Activated CD4-positive, CD25-positive, alpha-beta regulatory T cell treated with anti-CD3 and anti-CD28 coated beads, Interleukin-2, amount 50 U/mL, for 72 hours (primary cell): ENCODE data around the gene CDC14C.
"Not testable (repeated sequence)": the region's sequence is repeated elsewhere in the genome, so short reads cannot be mapped to it uniquely, and the experiment has no call there.

Experiments used
- DNase-seq: peaks from one replicate; pipeline ENCODE4 v3.0.0; 2021

CDC14C gene

DNA sequence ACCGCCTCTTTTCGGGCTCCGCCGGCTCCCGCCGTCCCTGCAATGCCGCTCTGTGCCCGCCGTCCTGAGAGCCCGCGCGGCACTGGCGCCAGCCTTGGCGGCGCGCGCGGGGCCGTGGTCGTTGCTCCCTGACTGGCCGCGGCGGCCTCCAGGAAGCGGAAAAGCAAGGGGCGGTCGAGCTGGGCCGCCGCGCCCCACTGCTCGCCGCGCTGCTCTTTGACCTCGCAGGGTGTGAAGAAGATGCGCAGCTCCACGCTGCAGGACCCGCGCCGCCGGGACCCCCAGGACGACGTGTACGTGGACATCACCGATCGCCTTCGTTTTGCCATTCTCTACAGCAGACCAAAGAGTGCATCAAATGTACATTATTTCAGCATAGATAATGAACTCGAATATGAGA lies at the start of gene CDC14C:
TSS of gene CDC14C (plus strand) at position 115 of the 400 bp plus-strand sequence. CDS start at position 241, 126 bp downstream.
- no peak for DNase-seq

DNA sequence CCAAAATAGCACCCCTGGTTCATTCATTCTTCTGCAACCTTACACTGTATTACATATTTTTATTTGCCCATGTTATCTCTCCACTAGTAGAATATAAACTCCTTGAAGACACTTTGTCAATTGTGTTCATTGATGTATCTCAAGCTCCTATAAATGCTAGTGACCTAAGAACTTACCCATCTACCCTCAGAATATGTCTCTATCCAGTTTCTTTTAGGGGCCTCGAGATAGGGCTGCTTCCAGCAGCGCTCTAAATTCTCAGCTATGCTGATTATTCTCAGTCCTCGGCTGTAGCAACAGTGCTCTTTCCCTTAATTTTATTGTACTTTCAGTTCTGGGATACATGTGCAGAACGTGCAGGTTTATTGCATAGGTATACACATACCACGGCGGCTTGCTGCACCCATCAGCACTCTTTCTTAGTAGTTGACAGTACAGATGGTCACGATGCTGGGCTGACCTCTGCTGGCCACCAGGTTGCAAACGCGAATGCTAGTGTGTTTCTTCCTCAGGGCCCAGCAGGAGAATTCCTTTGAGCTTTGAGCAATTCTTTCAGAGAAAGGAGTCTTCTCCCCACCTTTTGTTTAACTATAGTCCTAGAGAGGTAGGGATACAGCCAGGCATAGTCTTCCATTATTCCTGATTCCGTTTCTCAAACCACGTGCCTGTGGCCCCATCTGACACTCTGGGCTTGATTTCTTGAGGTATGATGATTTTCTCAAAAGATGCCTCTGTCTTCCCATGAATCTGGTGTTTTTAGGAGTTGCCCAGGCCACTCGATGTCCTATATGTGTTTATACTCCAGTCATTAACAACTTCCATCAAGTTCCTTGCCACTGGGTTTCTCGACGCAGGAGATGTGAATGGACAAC lies 49.1 kb upstream of the CDC14C start:
- DNase-seq: no peak

DNA sequence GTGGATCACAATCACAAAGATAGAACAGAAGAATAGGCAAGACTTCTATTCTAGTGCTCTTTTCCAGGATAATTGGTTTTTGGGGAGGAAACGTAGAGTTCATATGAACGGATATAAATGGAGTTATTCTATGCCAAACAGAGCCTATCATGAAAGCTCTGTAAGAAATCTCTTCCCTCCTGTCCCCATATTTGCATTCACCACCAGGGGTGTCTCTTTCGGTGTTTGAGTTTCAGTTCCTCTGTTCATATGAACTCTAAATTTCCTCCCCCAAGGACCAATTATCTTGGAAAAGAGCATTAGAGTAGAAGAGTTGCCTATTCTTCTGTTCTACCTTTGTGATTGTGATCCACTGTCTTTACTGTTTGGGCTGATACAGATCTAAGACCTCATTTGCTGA lies 48.3 kb upstream of the CDC14C start:
- DNase-seq: no peak

DNA sequence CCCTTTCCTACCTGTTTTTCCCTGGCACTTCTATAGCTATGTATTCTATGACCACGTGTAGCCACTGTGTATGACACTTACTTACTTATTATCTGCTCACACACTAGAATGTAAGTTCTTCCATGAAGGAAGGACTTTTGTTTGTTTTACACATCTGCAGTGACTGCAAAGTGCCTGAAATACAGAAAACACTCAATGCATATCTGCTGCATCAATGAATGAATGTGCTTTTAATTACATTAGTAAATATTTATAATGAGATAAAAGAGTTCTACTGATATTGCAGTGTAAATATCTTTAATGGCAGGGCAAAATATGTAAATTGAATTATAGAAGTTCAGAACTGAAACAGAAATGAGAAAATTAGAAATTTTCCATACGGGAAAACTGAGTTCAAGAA lies 43.5 kb upstream of the CDC14C start:
- no peak for DNase-seq

DNA sequence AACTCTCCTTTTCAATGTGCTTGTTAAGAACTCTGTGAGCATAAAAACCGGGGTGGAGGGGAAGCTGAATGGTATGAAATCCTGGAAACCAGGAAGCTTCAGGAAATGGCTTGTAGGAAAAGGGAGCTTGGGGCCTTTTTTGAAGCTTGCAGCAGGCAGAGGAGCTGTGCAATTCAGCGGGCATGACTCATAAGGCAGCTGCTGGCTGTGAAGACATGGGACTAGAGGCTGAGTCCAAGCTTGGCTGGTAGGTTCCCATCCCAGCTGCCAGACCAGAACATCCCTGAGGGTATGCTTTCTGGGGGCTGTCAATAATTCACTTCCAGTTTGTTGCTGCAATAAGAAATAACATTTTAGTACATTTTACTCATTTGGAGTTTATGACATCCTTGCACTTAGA lies 36.8 kb upstream of the CDC14C start:
- no peak for DNase-seq

DNA sequence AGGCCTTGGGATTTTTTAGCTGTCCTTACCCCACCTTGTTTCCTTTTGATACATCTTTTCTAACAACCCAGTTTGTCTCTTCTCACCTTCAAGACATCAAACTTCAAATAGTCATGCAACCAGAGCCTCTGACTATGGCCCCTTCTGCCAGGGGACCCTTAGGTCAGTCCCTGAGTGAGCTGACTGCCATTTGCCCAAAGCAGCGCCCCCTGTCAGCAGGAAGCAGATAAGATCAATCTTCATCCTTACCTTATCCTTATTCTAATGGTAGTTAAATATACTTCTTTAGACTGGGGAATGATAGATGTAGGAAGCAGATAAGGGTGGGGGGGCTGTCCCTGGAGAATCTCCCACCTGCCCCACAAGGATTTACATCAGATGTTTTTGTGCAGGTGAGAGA lies 29.8 kb upstream of the CDC14C start:
- DNase-seq: no peak

DNA sequence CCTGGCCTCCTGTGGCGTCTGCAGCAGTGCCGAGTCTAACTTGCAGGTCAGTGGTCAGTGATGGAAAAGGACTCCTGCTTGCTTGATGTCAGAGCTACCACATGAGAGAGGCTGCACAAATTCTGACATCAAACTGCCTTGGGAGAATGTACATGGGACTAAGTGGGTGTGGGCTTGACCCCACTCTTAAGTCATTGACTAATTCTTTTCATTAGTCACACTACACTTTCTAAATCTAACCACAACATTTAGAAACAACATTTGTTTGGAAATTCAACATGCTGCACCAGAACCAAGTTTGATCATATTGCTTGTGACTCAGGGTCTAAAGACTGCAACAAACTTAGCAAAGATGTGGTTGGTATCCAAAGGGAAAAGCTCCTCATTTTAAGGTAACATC lies 24.4 kb upstream of the CDC14C start:
- no peak for DNase-seq

DNA sequence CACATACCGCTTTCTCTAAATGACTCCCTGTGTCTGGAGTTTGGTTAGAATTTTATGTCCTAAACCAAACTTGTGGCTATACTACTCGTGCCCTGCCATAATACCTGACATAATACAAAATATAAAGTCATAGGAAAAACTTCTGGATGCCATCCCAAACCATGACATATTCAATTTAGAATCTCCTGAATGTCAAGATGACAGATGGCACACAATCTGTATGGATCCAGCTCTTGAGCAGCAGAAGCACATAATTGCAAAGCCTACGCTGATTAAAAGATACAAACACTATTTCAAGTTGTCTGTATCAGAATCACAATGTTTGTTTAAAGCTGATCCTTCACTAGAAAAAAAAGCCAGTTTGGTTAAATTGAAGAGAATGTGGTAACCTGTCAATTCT lies 22.4 kb upstream of the CDC14C start:
- DNase-seq: no peak

DNA sequence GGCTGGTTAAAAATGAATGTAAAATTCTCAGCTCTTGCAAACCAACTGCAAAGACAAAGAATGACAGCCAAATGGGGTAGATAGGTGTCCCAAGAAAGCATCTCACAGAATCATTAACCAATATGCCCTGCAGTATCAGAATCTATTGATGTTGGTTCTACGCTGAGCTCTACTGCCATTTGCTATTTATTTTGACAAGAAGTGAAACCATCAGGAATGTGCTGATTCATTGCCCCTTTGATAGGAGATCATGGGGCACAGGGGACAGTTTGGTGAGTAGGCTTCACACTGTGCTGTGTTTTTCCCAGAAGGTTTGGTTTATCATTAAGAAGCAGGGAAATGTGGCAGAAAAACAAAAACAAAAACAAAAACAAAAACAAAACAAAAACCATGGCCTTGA lies 19.4 kb upstream of the CDC14C start:
- no peak for DNase-seq

DNA sequence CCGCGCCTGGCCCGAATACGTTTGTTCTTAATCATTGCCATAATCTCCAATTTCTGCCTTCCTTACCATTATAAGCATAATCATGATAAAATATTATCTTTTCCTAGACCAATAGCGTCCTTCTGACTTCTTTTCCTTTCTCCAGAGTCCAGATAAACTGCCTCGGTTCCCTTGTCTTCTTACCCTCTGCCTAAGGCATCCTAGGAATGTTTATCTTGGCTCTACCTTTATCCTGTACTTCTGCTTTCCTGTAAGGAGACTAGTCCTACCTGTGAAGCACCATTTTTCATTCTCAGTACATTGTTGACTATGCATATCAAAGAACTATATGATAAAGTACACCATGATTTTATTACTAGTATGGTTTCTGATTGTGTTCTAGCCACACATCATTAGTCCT lies 18.7 kb upstream of the CDC14C start:
- not testable (repeated sequence) for DNase-seq

DNA sequence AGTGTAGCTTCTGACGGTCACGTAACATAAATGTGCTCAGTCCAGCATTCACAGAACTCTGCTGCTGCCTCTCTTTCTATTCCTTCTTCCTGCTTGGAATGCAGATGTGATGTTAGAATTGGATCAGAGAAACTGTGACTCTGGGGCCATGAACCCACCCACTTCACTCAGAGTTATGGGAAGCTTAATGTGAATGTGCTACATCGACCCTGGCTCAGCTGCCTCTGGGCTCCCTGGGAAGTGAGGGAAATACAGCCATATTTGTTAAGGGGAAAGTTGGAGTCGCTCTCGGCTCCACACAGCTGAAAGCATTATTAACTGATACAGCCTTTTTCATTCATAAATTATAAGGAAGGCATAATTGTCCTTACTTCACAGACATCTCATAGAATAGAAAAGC lies 14.5 kb upstream of the CDC14C start:
- not testable (repeated sequence) for DNase-seq

DNA sequence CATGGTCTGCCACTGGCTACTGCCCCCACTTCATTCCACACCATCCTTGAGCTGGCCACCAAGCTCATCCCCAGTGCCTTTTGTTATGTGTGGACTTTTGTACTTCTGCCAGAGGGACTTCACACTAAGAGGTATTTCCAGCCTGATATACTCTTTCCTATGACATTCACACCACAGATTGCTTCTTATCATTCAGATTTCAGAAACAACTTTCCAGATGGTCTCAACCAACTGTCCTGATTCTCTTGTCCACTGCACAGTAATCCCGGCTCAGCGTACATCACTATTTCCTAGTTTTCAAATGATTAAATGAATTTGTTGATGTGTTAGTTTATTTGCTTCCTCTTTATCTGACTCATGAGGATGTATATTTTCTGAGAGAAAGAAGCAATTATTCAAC lies 7.1 kb downstream of the CDC14C start:
- no peak for DNase-seq

DNA sequence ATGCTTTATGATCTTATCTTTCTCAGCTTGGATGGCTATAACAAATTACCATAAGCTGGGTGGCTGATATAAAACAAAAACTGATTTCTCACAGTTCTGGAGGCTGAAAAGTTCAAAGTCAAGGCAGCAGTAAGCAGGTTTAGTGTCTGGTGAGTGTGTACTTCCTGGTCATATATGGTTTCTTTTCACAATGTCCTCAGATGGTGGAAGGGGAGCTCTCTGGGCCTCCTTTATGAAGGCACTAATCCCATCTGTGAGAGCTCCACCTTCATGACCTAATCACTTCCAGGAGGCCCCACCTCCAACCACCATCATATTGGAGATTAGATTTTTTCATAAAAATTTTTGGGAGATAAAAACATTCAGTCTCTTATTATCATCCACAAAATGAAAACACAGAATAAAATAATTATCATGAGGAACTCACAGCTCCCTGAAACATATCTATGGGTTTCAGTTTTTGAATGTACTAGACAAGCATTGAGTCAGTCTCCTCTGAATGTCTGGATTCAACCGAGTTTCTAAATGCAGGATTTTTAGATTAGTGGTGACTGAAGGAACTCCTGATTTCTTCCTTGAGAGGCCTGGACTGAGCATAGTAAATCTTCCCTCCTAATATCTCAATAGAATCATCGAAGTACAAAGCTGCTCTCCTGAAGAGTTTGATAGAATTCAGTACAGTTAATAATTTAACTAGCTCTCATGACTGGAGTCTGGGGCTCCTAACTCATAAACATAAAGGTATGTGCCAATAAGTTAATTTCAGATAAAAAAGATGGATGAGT lies 8.0 kb downstream of the CDC14C start:
- no peak for DNase-seq

DNA sequence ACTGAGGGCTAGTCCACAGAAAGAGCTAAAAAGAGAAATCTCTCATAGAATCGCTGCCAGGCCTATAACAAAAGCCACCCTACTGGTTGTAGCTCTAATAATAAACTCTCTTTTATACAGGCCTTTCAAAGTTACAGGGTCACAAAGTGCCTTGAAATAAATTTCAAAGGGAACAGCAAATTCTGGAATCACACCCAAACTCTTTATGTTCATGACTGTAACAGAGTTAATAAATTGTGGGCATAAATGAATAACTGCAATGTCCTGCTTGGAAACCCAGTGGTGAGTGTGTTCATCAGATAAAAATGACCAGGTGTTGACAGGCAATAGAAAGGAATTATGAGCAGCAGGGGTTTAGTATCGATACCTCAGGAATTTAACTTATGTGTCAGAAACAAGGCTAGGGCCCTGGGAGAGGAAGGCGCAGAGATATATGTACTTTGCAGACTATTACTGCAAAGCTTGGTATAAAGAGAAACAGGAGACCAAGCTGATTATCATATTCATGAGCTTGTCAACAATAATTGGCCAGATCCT lies 9.3 kb downstream of the CDC14C start:
- DNase-seq: no peak

DNA sequence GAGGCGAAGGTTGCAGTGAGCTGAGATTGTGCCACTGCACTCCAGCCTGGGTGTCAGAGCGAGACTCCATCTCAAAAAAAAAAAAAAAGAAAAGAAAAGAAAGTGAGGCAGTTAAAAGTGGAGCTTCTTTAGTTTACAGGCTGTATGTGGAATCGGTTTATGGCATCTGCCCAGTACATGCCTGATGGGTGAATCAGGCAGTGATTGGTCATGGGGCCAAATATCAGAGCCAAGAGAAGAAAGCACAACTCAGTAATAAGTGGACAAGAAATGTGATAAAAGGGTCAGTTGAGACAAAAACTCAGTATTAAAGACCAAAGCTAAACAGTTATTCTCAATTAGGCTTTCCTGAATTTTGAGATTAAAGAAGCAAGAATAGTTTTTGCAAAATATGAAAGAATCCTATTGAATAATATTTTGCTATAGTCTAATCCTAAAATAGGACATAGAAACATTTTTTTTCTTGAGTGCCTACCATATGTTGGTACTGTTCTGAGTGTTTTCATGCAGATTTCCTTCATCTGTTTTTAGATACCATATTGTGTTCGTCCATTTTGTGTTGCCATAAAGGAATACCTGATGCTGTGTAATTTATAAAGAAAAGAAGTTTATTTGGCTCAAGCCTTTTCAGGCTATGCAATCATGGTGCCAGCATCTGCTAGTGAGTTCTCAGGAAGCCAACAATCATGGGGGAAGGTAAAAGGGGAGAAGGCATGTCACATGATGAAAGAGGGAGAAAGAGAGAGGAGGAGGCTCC lies 14.4 kb downstream of the CDC14C start:
- no peak for DNase-seq

DNA sequence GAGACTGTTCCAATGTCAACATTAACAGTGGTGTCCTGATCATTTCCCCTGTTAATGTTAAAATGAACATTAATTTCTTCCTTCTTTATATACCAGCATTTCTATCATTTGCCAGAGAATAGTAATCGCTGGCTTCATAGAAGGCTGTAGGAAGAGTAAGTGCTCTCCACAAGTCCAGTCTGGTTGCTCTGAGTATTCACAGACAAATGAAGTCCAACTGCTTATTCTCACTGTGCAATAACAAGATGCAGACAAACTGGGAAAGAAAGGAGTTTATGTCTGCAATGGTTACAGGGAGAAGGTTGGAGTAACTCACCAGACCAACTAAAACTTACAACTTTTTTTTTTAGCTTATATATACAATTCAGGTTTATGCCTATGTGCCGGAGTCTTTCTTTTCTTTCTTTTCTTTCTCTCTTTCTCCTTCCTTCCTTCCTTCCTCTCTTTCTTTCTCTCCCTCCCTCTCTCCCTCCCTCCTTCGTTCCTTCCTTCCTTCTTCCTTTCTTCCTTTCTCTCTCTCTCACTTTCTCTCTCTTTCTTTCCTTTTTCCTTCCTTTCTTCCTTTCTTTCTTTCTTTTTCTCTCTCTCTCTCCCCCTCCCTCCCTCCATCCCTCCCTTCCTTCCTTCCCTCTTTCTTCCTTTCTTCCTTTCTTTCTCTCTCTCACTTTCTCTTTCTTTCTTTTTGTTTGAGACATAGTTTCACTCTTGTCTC lies 19.1 kb downstream of the CDC14C start:
- DNase-seq: no peak

DNA sequence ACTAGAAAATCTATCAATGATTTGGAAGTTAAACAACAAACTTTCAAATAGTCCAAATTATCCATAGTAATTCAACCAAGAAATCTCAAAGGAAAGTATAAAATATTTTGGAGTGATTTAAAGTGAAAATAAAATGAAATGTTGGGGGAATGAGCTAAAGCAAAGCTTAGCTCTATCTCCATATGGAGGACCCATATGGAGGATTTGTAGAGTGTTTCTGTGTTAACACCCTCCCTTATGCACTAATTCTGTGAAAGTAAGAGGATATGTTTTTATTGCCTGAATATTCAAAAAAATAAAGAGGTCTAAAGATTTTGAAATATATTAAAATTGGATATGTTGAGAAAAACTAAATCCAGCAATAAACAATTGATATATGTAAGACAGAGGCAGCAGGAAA lies 31.6 kb downstream of the CDC14C start:
- no peak for DNase-seq

DNA sequence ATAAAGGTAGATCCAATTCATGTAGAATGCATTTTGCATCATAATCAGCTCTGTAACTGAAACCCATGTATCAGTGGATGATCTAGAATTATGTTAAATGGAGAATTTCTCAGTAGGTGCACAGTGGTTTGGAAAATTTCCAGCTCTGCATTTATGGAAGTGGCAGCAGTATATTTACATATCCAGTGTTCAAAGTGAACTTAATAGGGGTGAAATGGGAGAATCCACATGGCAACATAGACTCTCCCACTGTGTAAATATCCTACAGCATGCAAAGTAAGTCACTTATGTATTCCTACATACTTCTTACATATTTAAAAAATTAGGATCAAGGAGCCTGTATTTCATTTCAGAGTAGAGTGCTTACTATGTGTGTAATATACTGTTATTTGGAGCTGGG lies 35.3 kb downstream of the CDC14C start:
- no peak for DNase-seq

DNA sequence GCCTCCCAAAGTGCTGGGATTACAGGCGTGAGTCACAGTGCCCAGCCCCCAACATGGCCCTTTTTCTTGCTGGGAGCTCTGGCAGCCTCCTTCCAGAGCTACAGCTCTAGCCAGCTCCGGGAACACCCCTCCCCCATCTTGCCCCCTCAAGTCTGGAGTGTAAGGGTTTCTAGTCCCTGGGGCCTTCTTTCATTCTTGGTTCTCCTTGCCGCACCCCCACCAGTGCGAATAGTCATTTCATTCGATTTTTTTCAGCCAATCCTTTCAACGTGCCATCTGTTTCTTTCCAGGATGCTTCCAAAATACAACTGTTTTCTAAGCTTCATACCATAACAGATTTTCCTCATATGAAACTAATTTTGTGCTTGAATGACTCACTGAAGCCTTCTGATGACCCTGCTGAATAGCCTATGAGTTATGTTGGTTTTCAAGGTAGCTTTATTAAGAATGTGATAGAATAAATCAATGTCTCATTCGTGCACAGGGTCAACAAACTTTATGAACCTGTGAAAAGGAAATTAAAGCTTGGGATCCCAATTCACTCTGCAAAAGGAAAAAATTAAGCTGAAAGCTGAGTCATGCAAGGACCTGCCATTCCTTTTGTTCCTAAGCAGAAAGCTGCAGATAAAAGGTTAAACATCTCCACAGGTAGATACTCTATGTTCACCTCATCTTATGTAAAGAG lies 38.6 kb downstream of the CDC14C start:
- no peak for DNase-seq

DNA sequence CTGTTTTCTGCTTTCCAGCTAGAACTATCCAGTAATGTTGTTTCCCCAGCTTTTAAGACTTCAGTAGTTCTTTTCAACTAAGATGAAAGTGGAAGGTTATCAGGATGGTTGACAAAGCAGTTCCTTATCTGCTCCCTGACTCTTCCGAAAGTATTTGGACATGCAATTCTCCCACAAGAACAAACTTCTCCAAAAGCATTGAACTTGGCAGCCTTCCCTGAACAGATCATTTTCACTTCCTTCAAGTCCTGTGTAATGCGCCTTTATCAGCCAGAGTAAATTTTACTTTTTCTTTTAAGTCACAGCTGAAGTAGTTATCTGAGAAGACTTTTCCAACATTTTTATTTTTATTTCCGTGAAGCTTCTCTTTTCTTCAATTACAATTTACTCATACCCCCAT lies 39.7 kb downstream of the CDC14C start:
- DNase-seq: no peak

DNA sequence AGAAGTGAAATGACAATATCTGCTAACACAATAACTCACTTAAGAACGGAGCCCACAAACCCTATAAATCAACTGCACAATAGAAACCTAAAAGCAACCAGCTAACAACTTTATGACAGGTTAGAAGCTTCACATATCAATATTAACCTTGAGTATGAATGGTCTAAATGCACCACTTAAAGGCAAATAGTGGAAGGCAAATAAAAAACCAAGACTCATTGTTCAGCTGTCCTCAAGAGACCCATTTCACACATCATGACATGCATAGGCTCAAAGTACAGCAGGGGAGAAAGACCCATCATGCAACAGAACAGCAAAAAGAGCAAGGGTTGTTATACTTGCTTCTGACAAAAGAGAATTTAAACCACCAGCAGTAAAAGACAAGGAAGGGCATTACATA lies 46.8 kb downstream of the CDC14C start:
- DNase-seq: no peak

DNA sequence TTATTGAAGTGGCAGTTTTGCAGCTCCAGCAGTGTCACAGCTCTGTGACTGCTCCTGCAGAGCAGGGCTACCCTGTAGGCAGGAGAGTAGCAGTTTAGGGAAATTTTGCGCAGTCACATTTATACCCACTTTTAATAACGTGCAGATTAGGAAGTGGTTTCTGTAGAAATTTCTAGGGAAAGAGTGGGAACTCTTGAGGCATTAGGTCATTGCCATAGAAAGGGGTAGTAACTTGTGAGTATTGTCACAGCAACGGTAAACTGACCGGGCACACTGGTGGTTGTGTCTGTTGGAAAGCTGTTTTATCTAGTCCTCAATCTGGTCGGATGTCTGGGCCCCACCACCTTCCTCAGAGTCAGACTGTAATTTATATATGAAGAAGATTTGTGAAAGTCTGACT lies 51.9 kb downstream of the CDC14C start:
- DNase-seq: no peak
